HL-60 (cell line): ENCODE results near the gene AOPEP.

Experiments
- CTCF ChIP-seq: IDR thresholded peaks from one replicate; pipeline ENCODE4 v1.5.1; 2011; ENCODE audit warnings: low read length, control low read depth, inconsistent platforms; ENCODE audit not compliant: insufficient read depth
- POLR2AphosphoS5 ChIP-seq: IDR thresholded peaks from 2 replicates; pipeline ENCODE4 v1.6.1; 2012; ENCODE audit warnings: low read depth
- REST ChIP-seq: IDR thresholded peaks from 2 replicates; pipeline ENCODE4 v1.6.1; 2012; ENCODE audit warnings: low read depth; ENCODE audit not compliant: insufficient replicate concordance
- SPI1 ChIP-seq: IDR thresholded peaks from 2 replicates; pipeline ENCODE4 v1.6.1; 2012; ENCODE audit warnings: low read depth, mild to moderate bottlenecking, borderline replicate concordance

GRCh38 chr9:94783102-94783682, 56.7 kb downstream of the AOPEP start:
- no peak for TF ChIP-seq POLR2AphosphoS5
- peak; percentile 40 for TF ChIP-seq CTCF
- TF ChIP-seq SPI1, result no peak
- TF ChIP-seq REST, result no peak
